ENCODE measurements around the gene HAX1.

DNA sequence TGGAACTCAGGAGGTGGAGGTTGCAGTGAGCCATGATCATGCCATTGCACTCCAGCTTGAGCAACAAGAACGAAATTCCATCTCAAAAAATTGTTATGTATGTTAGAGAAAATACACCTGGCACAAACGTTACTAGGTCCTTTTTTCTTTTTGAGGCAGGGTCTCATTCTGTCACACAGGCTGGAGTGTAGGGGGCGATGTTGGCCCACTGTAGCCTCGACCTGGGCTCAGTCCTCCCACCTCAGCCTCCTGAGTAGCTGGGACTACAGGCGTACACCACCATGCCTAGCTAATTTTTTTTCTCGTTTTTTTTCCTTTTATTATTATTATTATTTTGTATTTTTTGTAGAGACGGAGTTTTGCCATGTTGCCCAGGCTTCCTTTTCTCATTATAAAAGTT is 4.4 kb downstream of the HAX1 start:
- TF ChIP-seq, protein P1, sequence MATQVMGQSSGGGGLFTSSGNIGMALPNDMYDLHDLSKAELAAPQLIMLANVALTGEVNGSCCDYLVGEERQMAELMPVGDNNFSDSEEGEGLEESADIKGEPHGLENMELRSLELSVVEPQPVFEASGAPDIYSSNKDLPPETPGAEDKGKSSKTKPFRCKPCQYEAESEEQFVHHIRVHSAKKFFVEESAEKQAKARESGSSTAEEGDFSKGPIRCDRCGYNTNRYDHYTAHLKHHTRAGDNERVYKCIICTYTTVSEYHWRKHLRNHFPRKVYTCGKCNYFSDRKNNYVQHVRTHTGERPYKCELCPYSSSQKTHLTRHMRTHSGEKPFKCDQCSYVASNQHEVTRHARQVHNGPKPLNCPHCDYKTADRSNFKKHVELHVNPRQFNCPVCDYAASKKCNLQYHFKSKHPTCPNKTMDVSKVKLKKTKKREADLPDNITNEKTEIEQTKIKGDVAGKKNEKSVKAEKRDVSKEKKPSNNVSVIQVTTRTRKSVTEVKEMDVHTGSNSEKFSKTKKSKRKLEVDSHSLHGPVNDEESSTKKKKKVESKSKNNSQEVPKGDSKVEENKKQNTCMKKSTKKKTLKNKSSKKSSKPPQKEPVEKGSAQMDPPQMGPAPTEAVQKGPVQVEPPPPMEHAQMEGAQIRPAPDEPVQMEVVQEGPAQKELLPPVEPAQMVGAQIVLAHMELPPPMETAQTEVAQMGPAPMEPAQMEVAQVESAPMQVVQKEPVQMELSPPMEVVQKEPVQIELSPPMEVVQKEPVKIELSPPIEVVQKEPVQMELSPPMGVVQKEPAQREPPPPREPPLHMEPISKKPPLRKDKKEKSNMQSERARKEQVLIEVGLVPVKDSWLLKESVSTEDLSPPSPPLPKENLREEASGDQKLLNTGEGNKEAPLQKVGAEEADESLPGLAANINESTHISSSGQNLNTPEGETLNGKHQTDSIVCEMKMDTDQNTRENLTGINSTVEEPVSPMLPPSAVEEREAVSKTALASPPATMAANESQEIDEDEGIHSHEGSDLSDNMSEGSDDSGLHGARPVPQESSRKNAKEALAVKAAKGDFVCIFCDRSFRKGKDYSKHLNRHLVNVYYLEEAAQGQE (tag by site-specific recombination; IDR thresholded peaks at IDR 0.05), result no peak
- TF ChIP-seq, protein P2, sequence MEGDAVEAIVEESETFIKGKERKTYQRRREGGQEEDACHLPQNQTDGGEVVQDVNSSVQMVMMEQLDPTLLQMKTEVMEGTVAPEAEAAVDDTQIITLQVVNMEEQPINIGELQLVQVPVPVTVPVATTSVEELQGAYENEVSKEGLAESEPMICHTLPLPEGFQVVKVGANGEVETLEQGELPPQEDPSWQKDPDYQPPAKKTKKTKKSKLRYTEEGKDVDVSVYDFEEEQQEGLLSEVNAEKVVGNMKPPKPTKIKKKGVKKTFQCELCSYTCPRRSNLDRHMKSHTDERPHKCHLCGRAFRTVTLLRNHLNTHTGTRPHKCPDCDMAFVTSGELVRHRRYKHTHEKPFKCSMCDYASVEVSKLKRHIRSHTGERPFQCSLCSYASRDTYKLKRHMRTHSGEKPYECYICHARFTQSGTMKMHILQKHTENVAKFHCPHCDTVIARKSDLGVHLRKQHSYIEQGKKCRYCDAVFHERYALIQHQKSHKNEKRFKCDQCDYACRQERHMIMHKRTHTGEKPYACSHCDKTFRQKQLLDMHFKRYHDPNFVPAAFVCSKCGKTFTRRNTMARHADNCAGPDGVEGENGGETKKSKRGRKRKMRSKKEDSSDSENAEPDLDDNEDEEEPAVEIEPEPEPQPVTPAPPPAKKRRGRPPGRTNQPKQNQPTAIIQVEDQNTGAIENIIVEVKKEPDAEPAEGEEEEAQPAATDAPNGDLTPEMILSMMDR (tag by site-specific recombination; IDR thresholded peaks at IDR 0.05), result no peak
- TF ChIP-seq, protein P3, sequence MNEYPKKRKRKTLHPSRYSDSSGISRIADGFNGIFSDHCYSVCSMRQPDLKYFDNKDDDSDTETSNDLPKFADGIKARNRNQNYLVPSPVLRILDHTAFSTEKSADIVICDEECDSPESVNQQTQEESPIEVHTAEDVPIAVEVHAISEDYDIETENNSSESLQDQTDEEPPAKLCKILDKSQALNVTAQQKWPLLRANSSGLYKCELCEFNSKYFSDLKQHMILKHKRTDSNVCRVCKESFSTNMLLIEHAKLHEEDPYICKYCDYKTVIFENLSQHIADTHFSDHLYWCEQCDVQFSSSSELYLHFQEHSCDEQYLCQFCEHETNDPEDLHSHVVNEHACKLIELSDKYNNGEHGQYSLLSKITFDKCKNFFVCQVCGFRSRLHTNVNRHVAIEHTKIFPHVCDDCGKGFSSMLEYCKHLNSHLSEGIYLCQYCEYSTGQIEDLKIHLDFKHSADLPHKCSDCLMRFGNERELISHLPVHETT (tag by site-specific recombination; IDR thresholded peaks at IDR 0.05), result no peak
- TF ChIP-seq ZFP37 (tag by site-specific recombination; IDR thresholded peaks at IDR 0.05) (no peak), ZBTB20 (tag by site-specific recombination; IDR thresholded peaks at IDR 0.05) (no peak), ZNF146 (tag by site-specific recombination; IDR thresholded peaks at IDR 0.05) (no peak), ZFP3 (tag by site-specific recombination; IDR thresholded peaks at IDR 0.05; ENCODE audit: low read depth) (no peak), ZNF660 (tag by site-specific recombination; IDR thresholded peaks at IDR 0.05) (no peak), MZF1 (tag by site-specific recombination; IDR thresholded peaks at IDR 0.05; ENCODE audit: borderline replicate concordance) (no peak), GLIS1 (tag by site-specific recombination; IDR thresholded peaks at IDR 0.05) (no peak)
- TF ChIP-seq, protein P4, sequence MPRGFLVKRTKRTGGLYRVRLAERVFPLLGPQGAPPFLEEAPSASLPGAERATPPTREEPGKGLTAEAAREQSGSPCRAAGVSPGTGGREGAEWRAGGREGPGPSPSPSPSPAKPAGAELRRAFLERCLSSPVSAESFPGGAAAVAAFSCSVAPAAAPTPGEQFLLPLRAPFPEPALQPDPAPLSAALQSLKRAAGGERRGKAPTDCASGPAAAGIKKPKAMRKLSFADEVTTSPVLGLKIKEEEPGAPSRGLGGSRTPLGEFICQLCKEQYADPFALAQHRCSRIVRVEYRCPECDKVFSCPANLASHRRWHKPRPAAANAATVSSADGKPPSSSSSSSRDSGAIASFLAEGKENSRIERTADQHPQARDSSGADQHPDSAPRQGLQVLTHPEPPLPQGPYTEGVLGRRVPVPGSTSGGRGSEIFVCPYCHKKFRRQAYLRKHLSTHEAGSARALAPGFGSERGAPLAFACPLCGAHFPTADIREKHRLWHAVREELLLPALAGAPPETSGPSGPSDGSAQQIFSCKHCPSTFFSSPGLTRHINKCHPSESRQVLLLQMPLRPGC (tag by site-specific recombination; IDR thresholded peaks at IDR 0.05), result no peak

All from HEK293 (cell line).